C4-2B (cell line): ENCODE measurements around the gene CTSV.
"Not testable (repeated sequence)": the region's sequence is repeated elsewhere in the genome, so short reads cannot be mapped to it uniquely, and the experiment has no call there.

Source experiments
- ZFX ChIP-seq: fragments of 450-650 bp; IDR thresholded peaks from 2 replicates; pipeline ENCODE4 v1.6.1; 2017
- TF ChIP-seq, protein P1 (sequence below): fragments of 450-650 bp; conservative IDR thresholded peaks from 2 replicates; pipeline ENCODE4 v1.5.1; 2017; ENCODE audit warnings: mild to moderate bottlenecking

DNA sequence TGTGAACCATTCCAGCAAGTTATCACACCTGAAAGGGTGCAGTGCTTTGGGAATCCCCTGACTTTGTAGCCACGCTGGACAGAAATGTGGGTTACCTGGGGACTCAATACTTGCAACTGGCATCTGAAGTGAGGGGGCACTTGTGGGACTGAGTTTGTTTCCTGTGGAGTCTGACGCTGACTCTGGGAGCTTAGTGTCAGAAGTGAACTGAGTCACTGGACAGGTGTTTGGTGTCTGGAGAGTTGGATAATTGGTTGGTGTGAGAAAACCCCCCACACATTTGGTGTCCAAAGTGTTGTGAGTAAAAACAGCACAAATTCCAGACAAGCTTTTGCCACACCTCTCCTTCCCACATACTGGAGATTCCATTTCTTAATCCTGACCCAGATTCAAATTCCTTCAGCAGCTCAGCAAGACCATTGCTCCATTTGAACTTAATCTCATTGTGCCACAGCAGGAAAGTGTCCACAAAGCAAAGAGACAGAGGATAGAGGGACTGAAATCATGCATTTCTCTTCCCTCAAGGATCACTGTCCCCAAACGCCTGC lies 48.8 kb upstream of the CTSV start:
- TF ChIP-seq, protein P1, sequence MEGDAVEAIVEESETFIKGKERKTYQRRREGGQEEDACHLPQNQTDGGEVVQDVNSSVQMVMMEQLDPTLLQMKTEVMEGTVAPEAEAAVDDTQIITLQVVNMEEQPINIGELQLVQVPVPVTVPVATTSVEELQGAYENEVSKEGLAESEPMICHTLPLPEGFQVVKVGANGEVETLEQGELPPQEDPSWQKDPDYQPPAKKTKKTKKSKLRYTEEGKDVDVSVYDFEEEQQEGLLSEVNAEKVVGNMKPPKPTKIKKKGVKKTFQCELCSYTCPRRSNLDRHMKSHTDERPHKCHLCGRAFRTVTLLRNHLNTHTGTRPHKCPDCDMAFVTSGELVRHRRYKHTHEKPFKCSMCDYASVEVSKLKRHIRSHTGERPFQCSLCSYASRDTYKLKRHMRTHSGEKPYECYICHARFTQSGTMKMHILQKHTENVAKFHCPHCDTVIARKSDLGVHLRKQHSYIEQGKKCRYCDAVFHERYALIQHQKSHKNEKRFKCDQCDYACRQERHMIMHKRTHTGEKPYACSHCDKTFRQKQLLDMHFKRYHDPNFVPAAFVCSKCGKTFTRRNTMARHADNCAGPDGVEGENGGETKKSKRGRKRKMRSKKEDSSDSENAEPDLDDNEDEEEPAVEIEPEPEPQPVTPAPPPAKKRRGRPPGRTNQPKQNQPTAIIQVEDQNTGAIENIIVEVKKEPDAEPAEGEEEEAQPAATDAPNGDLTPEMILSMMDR: not testable (repeated sequence)
- TF ChIP-seq ZFX: not testable (repeated sequence)
